Anterior cingulate cortex (tissue), 58 donors: ENCODE results near the gene SPTY2D1.
"Not testable (repeated sequence)": the region's sequence is repeated elsewhere in the genome, so short reads cannot be mapped to it uniquely, and the experiment has no call there.

Experiments
- DNase-seq, 58 donors: peaks; one replicate each; lab custom pipeline; 2025; lab: John Stamatoyannopoulos, UW

The SPTY2D1 gene

DNA sequence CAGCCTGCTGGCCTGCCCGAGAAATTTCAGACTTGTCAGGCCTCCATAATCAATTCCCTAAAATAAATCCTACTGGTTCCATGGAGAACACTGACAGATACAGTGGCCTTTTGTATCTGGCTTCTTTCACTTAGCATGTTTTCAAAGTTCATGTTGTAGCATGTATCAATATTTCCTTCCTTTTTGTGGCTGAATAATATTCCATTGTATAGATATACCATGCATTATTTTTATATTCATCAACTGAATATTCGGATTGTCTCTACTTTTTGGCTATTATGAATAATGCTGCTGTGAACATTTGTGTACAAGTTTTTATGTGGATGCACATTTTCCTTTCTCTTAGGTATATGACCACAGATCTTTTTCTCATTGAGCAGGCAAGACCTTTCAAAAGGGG, 10.4 kb downstream of the SPTY2D1 start:
- DNase-seq = no peak

- peak in 2 of 58 donors; percentile 1 to 48 for DNase-seq
These were observed 15.7 kb downstream of the SPTY2D1 start for GRCh38 chr11:18618342-18619025.

DNA sequence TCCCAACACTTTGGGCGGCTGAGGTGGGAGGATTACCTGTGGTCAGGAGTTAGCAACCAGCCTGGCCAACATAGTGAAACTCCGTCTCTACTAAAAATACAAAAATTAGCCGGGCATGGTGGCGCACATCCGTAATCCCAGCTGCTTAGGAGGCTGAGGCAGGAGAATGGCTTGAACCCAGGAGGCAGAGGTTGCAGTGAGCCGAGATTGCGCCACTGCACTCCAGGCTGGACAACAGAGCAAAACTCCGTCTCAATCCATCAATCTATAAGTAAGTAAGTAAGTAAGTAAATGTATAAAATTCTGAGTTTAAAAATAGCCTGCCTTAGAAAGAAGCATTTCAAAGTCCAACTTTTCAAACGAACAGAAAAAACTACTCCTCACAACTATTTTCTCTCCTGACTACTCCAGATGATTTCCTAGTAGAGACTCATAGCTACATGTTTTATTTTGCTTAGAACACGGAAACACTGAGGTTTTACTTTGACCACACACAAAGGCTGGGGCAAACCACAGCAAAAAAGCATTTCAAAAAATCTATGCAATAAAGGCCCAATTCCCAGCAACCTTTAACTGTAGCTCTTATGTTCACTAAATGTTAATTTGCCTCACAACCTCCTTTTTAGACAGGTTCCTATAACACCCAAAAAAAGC, 16.3 kb downstream of the SPTY2D1 start:
- no peak for DNase-seq

- DNase-seq = no peak
These were observed 18.3 kb downstream of the SPTY2D1 start for GRCh38 chr11:18615628-18616392.

DNA sequence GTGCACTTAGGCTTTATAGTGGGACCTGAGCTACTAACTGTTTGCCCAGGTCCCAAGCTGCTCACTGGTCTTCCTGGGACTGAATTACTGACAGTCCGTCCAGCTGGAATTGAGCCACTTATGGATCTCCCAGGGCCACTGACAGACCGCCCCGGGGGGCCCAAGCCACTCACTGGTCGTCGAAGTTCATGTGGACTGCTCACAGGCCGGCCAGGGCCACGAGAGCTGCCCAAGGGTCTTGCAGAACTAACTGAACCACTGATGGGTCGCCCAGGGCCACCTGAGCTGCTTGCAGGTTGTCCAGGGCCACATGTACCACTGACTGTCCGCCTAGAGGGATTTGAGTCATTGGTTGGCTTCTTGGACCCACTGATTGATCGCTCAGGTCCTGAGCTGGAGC, 19.5 kb downstream of the SPTY2D1 start:
- no peak for DNase-seq

GRCh38 chr11:18612394-18612793, 21.7 kb downstream of the SPTY2D1 start:
- no peak for DNase-seq

DNA sequence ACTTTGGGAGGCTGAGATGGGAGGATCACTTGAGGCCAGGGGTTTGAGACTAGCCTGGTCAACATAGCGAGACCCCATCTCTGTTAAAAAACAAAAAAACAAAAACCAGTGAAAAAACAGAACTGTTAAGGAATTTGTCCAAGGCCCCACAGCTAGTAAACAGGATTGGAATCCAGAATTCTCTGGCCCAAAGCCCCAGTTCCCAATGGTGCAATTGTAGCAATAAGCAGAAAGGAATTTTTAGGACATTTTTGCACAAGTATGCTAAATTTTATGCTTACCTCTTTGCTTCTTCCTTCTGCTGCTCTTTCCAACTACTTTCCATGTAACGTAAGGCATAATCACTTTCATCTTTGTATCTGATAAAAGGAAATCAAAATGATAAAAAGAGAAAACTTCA, 22.9 kb downstream of the SPTY2D1 start:
- no peak for DNase-seq

- no peak for DNase-seq
These were observed 25.8 kb downstream of the SPTY2D1 start for GRCh38 chr11:18608376-18608775.

- no peak for DNase-seq
These were observed 33.1 kb downstream of the SPTY2D1 start for GRCh38 chr11:18600915-18601569.

DNA sequence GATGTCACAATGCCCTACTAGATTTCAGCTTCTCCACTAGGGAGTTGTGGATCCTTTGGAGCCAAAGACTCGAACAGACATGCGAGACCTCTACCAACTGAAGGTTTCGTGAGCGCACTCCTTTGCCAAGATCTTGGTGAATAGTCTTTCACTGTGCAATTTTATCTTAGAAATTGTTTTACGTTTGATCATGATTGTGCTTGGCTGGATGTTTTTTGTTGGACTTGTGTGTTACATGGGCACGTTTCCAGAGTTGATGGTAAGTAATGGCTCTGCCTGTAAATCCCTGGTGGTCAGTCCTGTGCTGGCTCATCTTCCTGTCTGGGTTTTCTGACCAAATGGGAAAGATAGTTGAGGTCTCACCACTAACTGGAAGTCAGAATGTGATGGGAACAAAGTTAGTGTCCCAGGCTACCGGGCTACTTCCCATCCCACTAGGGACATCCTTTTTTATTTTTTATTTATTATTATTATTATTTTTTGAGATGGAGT, 34.4 kb downstream of the SPTY2D1 start, which contains the start of gene MISFA:
MISFA (plus strand) TSS at position 51 of the 492 bp plus-strand sequence; CDS start at position 191, 140 bp downstream.
- DNase-seq = no peak

DNA sequence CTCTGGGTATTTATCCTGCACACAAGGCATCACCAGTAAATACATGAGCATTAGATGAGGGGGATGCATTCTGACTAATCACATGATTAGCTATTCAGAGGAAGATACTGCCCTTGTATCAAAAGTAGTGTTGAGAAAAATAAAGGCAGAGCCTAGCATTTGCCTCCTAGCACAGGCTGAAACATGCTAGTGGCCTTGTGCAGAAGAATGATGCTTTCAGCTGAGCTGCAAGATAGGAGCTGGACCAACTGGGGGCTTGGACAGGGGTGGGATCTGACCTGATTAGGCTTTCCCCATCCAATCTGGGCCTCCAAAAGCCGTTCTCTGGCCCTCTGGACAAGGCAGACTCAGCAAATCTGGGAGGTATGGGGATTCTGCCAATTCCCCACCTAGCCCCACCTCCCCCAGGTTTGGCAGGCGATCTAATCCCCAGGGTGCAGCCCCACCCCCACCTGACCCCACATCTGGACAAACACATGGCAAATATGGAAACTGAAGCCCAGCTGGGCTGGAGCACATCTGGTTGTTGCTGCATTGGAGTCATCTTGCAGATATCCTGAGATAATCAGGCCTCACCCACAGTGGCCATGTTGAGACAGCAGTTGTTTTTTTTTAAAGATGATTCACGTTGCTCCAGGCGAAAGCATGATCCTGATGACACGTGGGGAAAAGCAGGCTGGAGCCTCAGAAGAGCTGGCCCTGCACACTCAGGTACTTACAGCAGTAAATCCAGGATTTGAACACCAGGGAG, 39.0 kb downstream of the SPTY2D1 start:
- DNase-seq = no peak

DNA sequence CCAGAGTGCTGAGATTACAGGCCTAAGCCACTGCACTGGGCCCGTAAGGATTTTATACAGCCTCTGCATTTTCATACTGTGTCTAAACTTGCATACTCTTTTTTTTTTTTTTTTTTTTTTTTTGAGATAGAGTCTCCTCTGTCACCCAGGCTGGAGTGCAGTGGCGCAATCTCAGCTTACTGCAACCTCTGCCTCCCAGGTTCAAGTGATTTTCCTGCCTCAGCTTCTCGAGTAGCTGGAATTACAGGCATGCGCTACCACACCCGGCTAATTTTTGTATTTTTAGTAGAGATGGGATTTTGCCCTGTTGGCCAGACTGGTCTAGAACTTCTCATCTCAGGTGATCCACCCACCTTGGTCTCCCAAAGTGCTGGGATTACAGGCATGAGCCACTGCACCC, 40.1 kb downstream of the SPTY2D1 start:
- not testable (repeated sequence) for DNase-seq

- DNase-seq = no peak
These were observed 43.6 kb downstream of the SPTY2D1 start for GRCh38 chr11:18590571-18590970.

- peak; percentile 33 to 92 (median 83) for DNase-seq
These were observed 45.6 kb downstream of the SPTY2D1 start, which contains the start of gene UEVLD for GRCh38 chr11:18588297-18589252. TSS of gene UEVLD (minus strand) at chr11:18588734. CDS start at chr11:18588654, 80 bp downstream.

GRCh38 chr11:18581825-18582224, 52.3 kb downstream of the SPTY2D1 start:
- no peak for DNase-seq

GRCh38 chr11:18580113-18580766, 53.9 kb downstream of the SPTY2D1 start:
- DNase-seq = no peak

DNA sequence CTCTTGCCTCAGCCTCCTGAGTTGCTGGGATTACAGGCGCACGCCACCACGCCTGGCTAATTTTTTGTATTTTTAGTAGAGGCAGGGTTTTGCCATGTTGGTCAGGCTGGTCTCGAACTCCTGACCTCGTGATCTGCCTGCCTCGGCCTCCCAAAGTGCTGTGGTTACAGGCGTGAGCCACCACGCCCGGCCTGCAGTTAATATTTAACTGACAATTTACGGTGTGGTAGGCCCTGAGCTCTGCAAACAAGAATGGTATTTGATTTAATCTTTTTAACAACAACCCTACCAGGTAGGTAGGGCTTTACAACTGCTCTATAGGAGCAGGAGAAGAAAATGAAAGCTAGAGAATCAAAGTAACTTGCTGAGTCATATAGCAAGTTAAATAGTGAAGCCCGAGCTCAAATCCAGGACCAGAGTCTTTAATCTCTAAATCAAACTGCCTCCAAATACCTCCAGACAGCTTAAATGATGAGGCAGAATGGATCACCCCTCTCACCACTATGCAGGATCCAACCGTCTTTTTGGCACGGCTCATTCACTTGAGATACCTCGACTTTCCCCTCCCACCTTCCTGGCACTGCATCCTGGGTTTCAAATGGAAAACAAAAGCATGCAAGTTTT, 55.1 kb downstream of the SPTY2D1 start:
- DNase-seq = no peak

- DNase-seq = no peak
These were observed 58.8 kb downstream of the SPTY2D1 start for GRCh38 chr11:18575361-18575760.
